HG03460 (cell line): ENCODE data around the gene PARP9.

Experiments
- ATAC-seq: cut with Tn5 transposase; IDR thresholded peaks from one replicate; pipeline ENCODE4 v1.9.1; 2021; ENCODE audit not compliant: unreplicated experiment

PARP9 gene

DNA sequence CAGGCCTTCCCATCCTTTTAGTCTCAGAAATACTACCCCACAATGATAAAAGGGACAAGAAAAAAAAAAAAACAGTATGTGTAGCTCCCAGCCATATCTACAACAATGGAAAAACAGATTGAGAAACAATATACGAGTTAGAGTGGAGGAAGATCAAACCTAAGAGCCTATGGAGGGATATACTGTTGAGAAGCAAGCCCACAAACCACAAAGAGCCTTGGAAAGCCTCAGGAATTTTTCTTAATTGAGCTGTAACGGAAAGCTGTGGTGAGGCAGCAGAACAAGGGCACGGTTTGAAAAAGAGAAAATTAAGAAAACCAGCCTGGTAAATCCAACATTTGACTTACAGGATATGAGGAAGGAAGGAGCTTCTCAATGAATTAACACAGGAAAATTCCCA lies 70.8 kb downstream of the PARP9 start:
- no peak for ATAC-seq

DNA sequence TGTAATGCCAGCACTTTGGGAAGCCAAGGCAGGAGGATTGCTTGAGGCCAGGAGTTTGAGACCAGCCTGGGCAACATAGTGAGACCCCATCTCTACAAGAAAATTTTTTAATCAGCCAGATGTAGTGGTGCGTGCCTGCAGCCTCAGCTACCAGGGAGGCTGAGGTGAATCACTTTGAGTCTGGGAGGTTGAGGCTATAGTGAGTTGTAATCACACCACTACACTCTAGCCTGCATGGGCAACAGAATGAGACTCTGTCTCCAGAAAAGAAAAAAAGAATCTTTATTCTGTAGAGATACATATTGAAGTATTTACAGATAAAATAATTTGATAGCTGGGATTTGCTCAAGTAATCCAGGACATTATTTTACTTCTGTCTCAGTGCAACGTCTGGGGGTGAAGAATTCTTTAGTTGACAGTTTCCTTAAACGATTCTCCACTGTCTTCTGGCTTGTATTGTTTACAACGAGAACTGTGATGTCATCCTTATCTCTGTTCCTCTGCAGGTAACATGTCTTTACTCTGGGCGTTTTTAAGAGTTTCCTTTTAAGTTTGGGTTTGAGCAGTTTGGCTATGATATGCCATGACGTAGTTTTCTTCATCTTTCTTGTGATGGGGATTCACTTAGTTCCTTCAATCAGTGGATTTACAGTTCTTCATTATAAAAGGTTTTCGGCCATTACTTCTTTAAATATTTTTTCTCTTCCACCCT lies 75.7 kb downstream of the PARP9 start:
- no peak for ATAC-seq

DNA sequence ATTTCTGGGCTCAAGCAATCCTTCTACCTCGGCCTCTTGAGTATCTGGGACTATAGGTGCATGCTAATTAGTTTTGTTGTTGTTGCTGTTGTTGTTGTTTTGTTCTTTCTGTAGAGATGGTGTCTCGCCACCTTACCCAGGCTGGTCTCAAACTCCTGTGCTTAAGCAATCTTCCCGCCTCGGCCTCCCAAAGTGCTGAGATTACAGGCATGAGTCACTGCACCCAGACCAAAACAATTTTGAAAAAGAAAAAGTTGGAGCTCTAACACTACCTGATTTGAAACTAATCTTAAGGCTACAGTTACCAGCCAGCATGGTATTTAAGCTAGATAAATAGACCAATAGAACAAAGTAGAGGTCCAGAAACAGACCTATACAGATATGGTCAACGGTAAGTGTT lies 79.1 kb downstream of the PARP9 start:
- no peak for ATAC-seq

DNA sequence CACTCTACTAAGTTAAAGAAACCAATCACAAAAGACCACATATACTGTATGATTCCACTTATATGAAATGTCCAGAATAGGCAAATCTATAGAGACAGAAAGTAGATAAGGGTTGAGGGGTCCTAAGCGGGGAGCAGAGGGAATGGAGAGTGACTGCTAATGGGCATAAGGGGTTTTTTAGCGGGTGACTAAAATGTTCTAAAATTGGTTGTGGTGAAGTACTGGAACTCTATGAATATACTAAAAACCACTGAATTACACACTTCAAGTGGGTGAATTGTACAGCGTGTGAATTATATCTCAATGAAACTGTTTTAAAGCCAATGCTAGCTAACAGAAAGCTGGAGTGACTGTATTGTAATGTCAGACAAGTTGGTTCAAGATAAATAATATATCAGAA lies 82.7 kb downstream of the PARP9 start:
- ATAC-seq = no peak
